Measurements from ENCODE around the gene MAPT. TPM values are rescaled to one million over a fixed set of nuclear protein-coding genes. Genes with fewer than 3 reads are reported as not detected.

Gene MAPT
- total RNA-seq, 4 donors from 2014 or later: 1.7 to 2.3 (median 1.8) TPM

- intact Hi-C loops (cut with DNase I; ENCODE audit: low total_unique reads) (no loop called here), in situ Hi-C loops (cut with MboI; ENCODE audit: low pct_ligation_motif_present in 1 of 4, low pct_unique_long_range_greater_than_20kb in 1 of 4, low sequenced_read_pairs in 3 of 4) (no loop called here)
- TF ChIP-seq POLR2A (IDR thresholded peaks at IDR 0.05): no peak
- TF ChIP-seq EP300 (IDR thresholded peaks at IDR 0.05; ENCODE audit: low read depth): no peak
- no peak for TF ChIP-seq CTCF (IDR thresholded peaks at IDR 0.05)
- TF ChIP-seq POLR2AphosphoS5 (IDR thresholded peaks at IDR 0.05): no peak
- Histone ChIP-seq H3K9me3 (no peaks in the 10 kb centered on the region), H3K4me1 (peaks cover 0 to 13% (median 5%) of the 10 kb centered on the region in 4 donors), H3K4me3 (no peak overlapping the region), H3K36me3 (no peaks in the 10 kb centered on the region), H3K27ac (peak overlapping the region in 3 of 4 donors; percentile 30 to 61 (median 36)), H3K27me3 (peaks cover 6% of the 10 kb centered on the region)
- no peak for DNase-seq
- 71 to 89% methylated on average over 3 to 4 of the region's 4 CpGs for WGBS, 2 donors (ENCODE audit: low coverage in 1 of 2)
These were observed 45.9 kb downstream of the MAPT start for GRCh38 chr17:45940293-45940692.

GRCh38 chr17:45940826-45941225 is 46.5 kb downstream of the MAPT start:
- H3K4me1 ChIP-seq: peaks cover 0 to 13% (median 5%) of the 10 kb centered on the region in 4 donors
- no peak overlapping the region for H3K4me3 ChIP-seq
- H3K9me3 ChIP-seq: no peaks in the 10 kb centered on the region
- DNase-seq: peak; percentile 26
- in situ Hi-C loops (cut with MboI; ENCODE audit: low pct_ligation_motif_present in 1 of 4, low pct_unique_long_range_greater_than_20kb in 1 of 4, low sequenced_read_pairs in 3 of 4) (no loop called here), intact Hi-C loops (cut with DNase I; ENCODE audit: low total_unique reads) (no loop called here)
- TF ChIP-seq CTCF (IDR thresholded peaks at IDR 0.05) (no peak), POLR2AphosphoS5 (IDR thresholded peaks at IDR 0.05) (no peak), POLR2A (IDR thresholded peaks at IDR 0.05) (no peak), EP300 (IDR thresholded peaks at IDR 0.05; ENCODE audit: low read depth) (no peak)
- no peaks in the 10 kb centered on the region for H3K36me3 ChIP-seq
- 48 to 57% methylated on average over 1 to 3 of the region's 3 CpGs for WGBS, 2 donors (ENCODE audit: low coverage in 1 of 2)
- peaks cover 6% of the 10 kb centered on the region for H3K27me3 ChIP-seq
- H3K27ac ChIP-seq: peak overlapping the region; percentile 30 to 61 (median 46)

DNA sequence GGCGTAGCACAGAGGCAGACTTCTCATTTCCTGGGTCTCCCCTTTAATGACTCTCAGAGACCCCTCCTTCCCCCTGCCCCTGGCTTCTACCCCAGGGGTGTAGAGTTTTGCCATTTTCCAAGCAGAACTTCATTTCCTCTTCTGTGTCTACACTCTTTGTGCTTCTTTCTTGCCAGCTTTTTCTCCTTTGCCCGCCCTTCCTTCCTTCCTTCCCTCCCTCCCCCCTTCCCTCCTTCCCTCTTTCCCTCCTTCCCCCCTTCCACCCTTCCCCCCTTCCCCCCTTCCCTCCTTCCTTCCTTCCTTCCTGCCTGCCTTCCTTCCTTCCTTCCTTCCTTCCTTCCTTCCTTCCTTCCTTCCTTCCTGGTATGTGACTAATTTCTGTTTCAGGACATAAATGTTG is 47.0 kb downstream of the MAPT start:
- Histone ChIP-seq H3K36me3 (no peaks in the 10 kb centered on the region), H3K9me3 (no peaks in the 10 kb centered on the region), H3K27ac (peak overlapping the region; percentile 30 to 70 (median 46)), H3K27me3 (peaks cover 6% of the 10 kb centered on the region), H3K4me1 (peaks cover 0 to 13% (median 5%) of the 10 kb centered on the region in 4 donors), H3K4me3 (no peak overlapping the region)
- intact Hi-C loops (cut with DNase I; ENCODE audit: low total_unique reads) (no loop called here), in situ Hi-C loops (cut with MboI; ENCODE audit: low pct_ligation_motif_present in 1 of 4, low pct_unique_long_range_greater_than_20kb in 1 of 4, low sequenced_read_pairs in 3 of 4) (no loop called here)
- WGBS, 2 donors (ENCODE audit: low coverage in 1 of 2): 60 to 67% methylated on average over 1 to 2 of the region's 2 CpGs
- no peak for TF ChIP-seq CTCF (IDR thresholded peaks at IDR 0.05)
- TF ChIP-seq POLR2A (IDR thresholded peaks at IDR 0.05): no peak
- TF ChIP-seq EP300 (IDR thresholded peaks at IDR 0.05; ENCODE audit: low read depth): no peak
- no peak for TF ChIP-seq POLR2AphosphoS5 (IDR thresholded peaks at IDR 0.05)
- DNase-seq: no peak

GRCh38 chr17:45942284-45942683 is 47.9 kb downstream of the MAPT start:
- 26 to 61% methylated on average over 4 to 11 of the region's 11 CpGs for WGBS, 2 donors (ENCODE audit: low coverage in 1 of 2)
- no peak overlapping the region for H3K4me3 ChIP-seq
- H3K9me3 ChIP-seq: no peaks in the 10 kb centered on the region
- H3K36me3 ChIP-seq: no peaks in the 10 kb centered on the region
- H3K4me1 ChIP-seq: peaks cover 0 to 13% (median 5%) of the 10 kb centered on the region in 4 donors
- peak overlapping the region in 3 of 4 donors; percentile 43 to 70 (median 55) for H3K27ac ChIP-seq
- TF ChIP-seq POLR2AphosphoS5 (IDR thresholded peaks at IDR 0.05) (peak in 1 of 3 donors; percentile 41), POLR2A (IDR thresholded peaks at IDR 0.05) (no peak), CTCF (IDR thresholded peaks at IDR 0.05) (no peak), EP300 (IDR thresholded peaks at IDR 0.05; ENCODE audit: low read depth) (no peak)
- DNase-seq: peak; percentile 48
- peaks cover 6% of the 10 kb centered on the region for H3K27me3 ChIP-seq
- intact Hi-C loops (cut with DNase I; ENCODE audit: low total_unique reads) (no loop called here), in situ Hi-C loops (cut with MboI; ENCODE audit: low pct_ligation_motif_present in 1 of 4, low pct_unique_long_range_greater_than_20kb in 1 of 4, low sequenced_read_pairs in 3 of 4) (no loop called here)
